Neural progenitor cell (in vitro differentiated cells): ENCODE data around the gene TMEM107. TPM values are rescaled to one million over a fixed set of nuclear protein-coding genes. Genes with fewer than 3 reads are reported as not detected.

Experiments
- DNase-seq: peaks from one replicate; pipeline ENCODE4 v3.0.0-alpha.2; 2016; ENCODE audit warnings: low spot score
- H2AFZ ChIP-seq: fragments of 200-600 bp; sonication (generic); replicated peaks from 2 replicates; pipeline ENCODE4 v1.6.1; 2016; ENCODE audit warnings: antibody characterized with exemption
- H3F3A ChIP-seq: fragments of 200-600 bp; sonication (generic); 2 replicates; pipeline ENCODE4 v1.6.1; 2016; ENCODE audit warnings: antibody characterized with exemption, low read depth
- H3K27ac ChIP-seq: fragments of 200-600 bp; sonication (generic); 2 replicates; pipeline ENCODE4 v1.5.1; 2016; ENCODE audit warnings: mild to moderate bottlenecking
- H3K27me3 ChIP-seq: fragments of 200-600 bp; sonication (generic); 2 replicates; pipeline ENCODE4 v1.6.1; 2016; ENCODE audit warnings: mild to moderate bottlenecking, moderate library complexity
- H3K36me3 ChIP-seq: fragments of 200-600 bp; sonication (generic); 2 replicates; pipeline ENCODE4 v1.5.1; 2016
- H3K4me1 ChIP-seq: fragments of 200-600 bp; sonication (generic); 2 replicates; pipeline ENCODE4 v1.6.1; 2016; ENCODE audit warnings: mixed run types
- H3K4me2 ChIP-seq: fragments of 200-600 bp; sonication (generic); 2 replicates; pipeline ENCODE4 v1.6.1; 2016
- H3K4me3 ChIP-seq: fragments of 200-600 bp; sonication (generic); 2 replicates; pipeline ENCODE4 v1.5.1; 2016
- H3K79me2 ChIP-seq: fragments of 200-600 bp; sonication (generic); 2 replicates; pipeline ENCODE4 v1.6.1; 2016; ENCODE audit warnings: low read depth
- H3K9ac ChIP-seq: fragments of 200-600 bp; sonication (generic); 2 replicates; pipeline ENCODE4 v1.6.1; 2016
- H3K9me3 ChIP-seq: fragments of 200-600 bp; sonication (generic); 2 replicates; pipeline ENCODE4 v1.5.1; 2016; ENCODE audit warnings: low read depth
- H4K20me1 ChIP-seq: fragments of 200-600 bp; sonication (generic); 2 replicates; pipeline ENCODE4 v1.6.1; 2016; ENCODE audit warnings: low read depth
- H3K27ac Mint-ChIP-seq: 3 replicates; pipeline ENCODE4 v1.8.0; 2021; ENCODE audit warnings: mixed read lengths
- H3K27me3 Mint-ChIP-seq: 2 replicates; pipeline ENCODE4 v1.8.0; 2022; ENCODE audit warnings: low read depth, mild to moderate bottlenecking, inconsistent platforms, moderate library complexity, mixed read lengths; ENCODE audit not compliant: insufficient read depth
- H3K36me3 Mint-ChIP-seq: 3 replicates; pipeline ENCODE4 v1.8.0; 2021; ENCODE audit warnings: mixed read lengths
- H3K4me1 Mint-ChIP-seq: 3 replicates; pipeline ENCODE4 v1.8.0; 2021; ENCODE audit warnings: mixed read lengths
- H3K4me3 Mint-ChIP-seq: 3 replicates; pipeline ENCODE4 v1.8.0; 2021; ENCODE audit warnings: mild to moderate bottlenecking, moderate library complexity, mixed read lengths
- H3K9me3 Mint-ChIP-seq: 3 replicates; pipeline ENCODE4 v1.8.0; 2020; ENCODE audit warnings: mixed read lengths
- EZH2 ChIP-seq: fragments of 200-600 bp; sonication (generic); IDR thresholded peaks from 2 replicates; pipeline ENCODE4 v1.6.1; 2017; ENCODE audit warnings: antibody characterized with exemption, mild to moderate bottlenecking, moderate library complexity
- EZH2phosphoT487 ChIP-seq: fragments of 200-600 bp; sonication (generic); IDR thresholded peaks from 2 replicates; pipeline ENCODE4 v1.6.1; 2017; ENCODE audit warnings: antibody characterized with exemption
- total RNA-seq: library from RNA; depleted of rRNA; stranded (reverse); fragments of >200 nt; gene quantifications from 2 replicates; pipeline ENCODE4 v1.2.3, GENCODE V29; 2015; ENCODE audit warnings: low replicate concordance
- TF ChIP-seq, protein P1 (sequence below): fragments of 200-600 bp; sonication (generic); IDR thresholded peaks from 2 replicates; pipeline ENCODE4 v1.5.1; 2017; ENCODE audit warnings: antibody characterized with exemption, mild to moderate bottlenecking

Gene TMEM107
- total RNA-seq, 1 donor from 2014 or later: 26.0 TPM

DNA sequence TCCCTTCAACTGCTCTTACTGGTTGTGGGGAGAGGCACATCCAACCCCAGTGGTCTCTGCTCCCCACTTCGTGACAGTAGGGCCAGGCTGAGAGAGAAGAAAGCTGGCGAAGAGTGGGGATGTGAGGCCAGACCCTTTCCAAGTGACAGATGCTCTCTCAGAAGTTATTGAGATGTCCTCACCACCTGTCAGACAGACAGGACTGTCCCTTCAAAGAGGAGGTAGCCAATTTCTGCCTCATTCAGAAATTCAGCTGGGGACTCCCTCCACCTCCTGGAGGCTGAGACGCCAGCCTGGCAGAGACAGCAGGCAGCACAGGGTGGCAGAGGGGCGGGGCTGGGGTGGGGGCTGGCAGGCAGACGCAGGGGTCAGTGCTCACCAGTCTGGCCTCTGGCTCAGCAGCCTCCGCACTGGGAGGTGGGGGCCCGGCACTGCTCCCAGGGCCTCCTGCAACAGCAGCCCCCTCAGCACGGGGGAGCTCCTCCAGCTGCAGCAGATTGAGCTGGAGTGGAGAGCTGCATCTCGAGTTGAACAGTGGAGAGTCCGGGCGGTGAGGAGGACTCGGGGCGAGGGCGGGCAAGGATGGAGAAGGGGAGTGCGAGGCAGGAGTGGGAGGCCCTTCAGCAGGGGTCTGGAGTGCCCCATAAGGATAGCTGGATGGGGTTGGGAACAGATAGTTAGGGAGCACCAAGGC lies 33.1 kb downstream of the TMEM107 start:
- Histone ChIP-seq H3K79me2 (no peaks in the 10 kb centered on the region), H3K4me1 (no peaks in the 10 kb centered on the region), H3K4me2 (no peak overlapping the region), H3K9me3 (no peaks in the 10 kb centered on the region), H3F3A (peaks cover 18% of the 10 kb centered on the region), H2AFZ (no peak overlapping the region), H3K27me3 (no peaks in the 10 kb centered on the region), H3K4me3 (no peak overlapping the region), H3K27ac (no peak overlapping the region), H3K36me3 (no peaks in the 10 kb centered on the region), H3K9ac (no peak overlapping the region), H4K20me1 (peaks cover 7% of the 10 kb centered on the region)
- H3K27ac Mint-ChIP-seq: no peak overlapping the region
- H3K9me3 Mint-ChIP-seq: no peaks in the 10 kb centered on the region
- H3K4me1 Mint-ChIP-seq: no peaks in the 10 kb centered on the region
- H3K4me3 Mint-ChIP-seq: no peak overlapping the region
- H3K27me3 Mint-ChIP-seq: peaks cover 5% of the 10 kb centered on the region
- H3K36me3 Mint-ChIP-seq: peaks cover 24% of the 10 kb centered on the region
- no peak for TF ChIP-seq EZH2phosphoT487
- TF ChIP-seq EZH2: no peak
- TF ChIP-seq, protein P1, sequence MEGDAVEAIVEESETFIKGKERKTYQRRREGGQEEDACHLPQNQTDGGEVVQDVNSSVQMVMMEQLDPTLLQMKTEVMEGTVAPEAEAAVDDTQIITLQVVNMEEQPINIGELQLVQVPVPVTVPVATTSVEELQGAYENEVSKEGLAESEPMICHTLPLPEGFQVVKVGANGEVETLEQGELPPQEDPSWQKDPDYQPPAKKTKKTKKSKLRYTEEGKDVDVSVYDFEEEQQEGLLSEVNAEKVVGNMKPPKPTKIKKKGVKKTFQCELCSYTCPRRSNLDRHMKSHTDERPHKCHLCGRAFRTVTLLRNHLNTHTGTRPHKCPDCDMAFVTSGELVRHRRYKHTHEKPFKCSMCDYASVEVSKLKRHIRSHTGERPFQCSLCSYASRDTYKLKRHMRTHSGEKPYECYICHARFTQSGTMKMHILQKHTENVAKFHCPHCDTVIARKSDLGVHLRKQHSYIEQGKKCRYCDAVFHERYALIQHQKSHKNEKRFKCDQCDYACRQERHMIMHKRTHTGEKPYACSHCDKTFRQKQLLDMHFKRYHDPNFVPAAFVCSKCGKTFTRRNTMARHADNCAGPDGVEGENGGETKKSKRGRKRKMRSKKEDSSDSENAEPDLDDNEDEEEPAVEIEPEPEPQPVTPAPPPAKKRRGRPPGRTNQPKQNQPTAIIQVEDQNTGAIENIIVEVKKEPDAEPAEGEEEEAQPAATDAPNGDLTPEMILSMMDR: no peak
- no peak for DNase-seq

DNA sequence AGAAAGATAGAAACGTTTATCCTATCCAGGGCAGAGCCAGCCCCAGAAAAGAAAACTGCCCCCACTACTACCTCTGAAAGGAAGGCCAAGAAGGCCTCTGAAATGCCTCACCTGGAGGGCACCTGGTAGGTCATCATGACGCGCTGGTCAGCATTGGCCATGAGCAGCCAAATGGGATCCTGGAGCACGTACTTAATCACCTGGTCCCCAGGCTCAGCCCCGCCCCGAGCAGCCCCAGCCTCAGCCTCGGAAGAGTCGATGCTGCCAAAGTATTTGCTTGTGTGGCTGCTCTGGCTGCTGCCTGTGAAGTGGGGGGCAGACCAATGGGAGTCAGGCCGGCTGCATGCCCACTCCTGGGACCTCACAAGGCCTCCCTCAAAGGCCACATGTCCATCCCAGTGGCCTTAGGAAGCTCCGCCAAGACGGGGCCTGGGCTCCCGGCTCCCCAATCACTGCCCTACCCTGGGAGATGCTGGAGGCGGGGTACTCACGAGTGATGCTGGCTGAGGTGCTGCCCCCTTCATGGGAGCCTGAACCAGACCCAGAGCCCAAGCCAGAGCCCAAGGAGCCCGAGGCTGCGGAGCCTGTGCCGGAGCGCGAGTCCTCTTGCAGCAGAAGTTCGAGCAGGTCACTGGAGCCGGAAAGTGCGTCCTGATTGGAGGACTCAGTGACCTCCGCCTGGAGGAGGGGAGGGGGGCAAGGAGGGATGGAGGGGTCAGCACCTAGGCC lies 33.9 kb downstream of the TMEM107 start:
- Histone ChIP-seq H3K4me2 (no peak overlapping the region), H3K9me3 (no peaks in the 10 kb centered on the region), H3K27me3 (peaks cover 5% of the 10 kb centered on the region), H3K9ac (no peak overlapping the region), H3K27ac (no peak overlapping the region), H3K4me3 (no peak overlapping the region), H3F3A (peaks cover 25% of the 10 kb centered on the region), H4K20me1 (peaks cover 7% of the 10 kb centered on the region), H2AFZ (no peak overlapping the region), H3K4me1 (no peaks in the 10 kb centered on the region), H3K79me2 (no peaks in the 10 kb centered on the region), H3K36me3 (no peaks in the 10 kb centered on the region)
- TF ChIP-seq EZH2: no peak
- no peak for TF ChIP-seq EZH2phosphoT487
- H3K9me3 Mint-ChIP-seq: no peaks in the 10 kb centered on the region
- H3K27me3 Mint-ChIP-seq: peaks cover 5% of the 10 kb centered on the region
- H3K4me3 Mint-ChIP-seq: peak overlapping the region; percentile 27
- peaks cover 24% of the 10 kb centered on the region for H3K36me3 Mint-ChIP-seq
- no peaks in the 10 kb centered on the region for H3K4me1 Mint-ChIP-seq
- no peak overlapping the region for H3K27ac Mint-ChIP-seq
- DNase-seq: no peak

DNA sequence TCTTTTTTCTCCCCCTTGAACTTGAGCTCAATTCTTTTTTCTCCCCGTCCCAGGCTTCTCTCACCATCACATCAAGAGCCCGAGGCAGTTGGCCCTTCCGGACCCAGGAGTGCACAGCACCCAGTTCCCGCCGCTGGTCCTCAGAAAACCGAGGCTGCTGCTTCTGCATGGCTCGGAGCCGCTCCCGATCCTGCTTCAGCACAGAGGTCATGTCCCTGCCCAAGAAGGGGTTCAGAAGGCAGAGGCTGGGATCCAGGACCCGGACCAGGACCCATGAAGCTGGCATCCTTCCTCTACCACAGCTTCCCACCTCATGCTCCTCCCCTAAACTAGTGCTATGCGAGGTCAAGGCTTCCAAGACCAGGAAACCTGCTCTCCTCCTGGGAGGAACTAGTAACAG lies 34.4 kb downstream of the TMEM107 start:
- no peaks in the 10 kb centered on the region for H3K36me3 ChIP-seq
- Mint-ChIP-seq H3K27ac (no peak overlapping the region), H3K4me3 (peak overlapping the region; percentile 27), H3K4me1 (peaks cover 1% of the 10 kb centered on the region), H3K27me3 (peaks cover 7% of the 10 kb centered on the region), H3K9me3 (no peaks in the 10 kb centered on the region), H3K36me3 (peaks cover 21% of the 10 kb centered on the region)
- H4K20me1 ChIP-seq: peaks cover 7% of the 10 kb centered on the region
- TF ChIP-seq EZH2: no peak
- no peak for TF ChIP-seq EZH2phosphoT487
- TF ChIP-seq, protein P1: no peak
- H3K4me3 ChIP-seq: no peak overlapping the region
- H3K4me1 ChIP-seq: no peaks in the 10 kb centered on the region
- H2AFZ ChIP-seq: no peak overlapping the region
- H3K9ac ChIP-seq: no peak overlapping the region
- H3F3A ChIP-seq: peaks cover 27% of the 10 kb centered on the region
- no peak overlapping the region for H3K27ac ChIP-seq
- H3K9me3 ChIP-seq: no peaks in the 10 kb centered on the region
- H3K27me3 ChIP-seq: peaks cover 11% of the 10 kb centered on the region
- DNase-seq: no peak
- H3K79me2 ChIP-seq: no peaks in the 10 kb centered on the region
- H3K4me2 ChIP-seq: no peak overlapping the region

DNA sequence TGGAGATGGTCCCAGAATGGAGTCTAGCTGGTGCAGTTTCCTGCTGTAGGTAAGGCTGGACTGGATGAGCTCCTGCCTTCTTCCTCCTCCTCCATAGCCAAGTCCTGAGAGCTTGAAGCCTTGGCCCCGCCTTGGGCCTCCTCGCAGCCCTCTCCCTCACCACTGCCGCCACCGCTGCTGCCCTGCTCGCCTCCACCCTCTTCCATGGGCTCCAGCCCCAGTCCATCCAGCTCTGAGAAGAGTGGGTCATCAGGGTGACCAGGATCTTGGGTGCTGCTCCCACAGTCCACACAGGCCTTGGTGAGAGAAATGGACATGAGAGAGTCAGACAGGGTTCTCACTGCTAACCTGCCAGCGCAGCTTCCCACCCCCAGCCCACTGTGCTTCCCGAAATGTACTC lies 35.1 kb downstream of the TMEM107 start:
- Histone ChIP-seq H3K79me2 (no peaks in the 10 kb centered on the region), H3K36me3 (no peaks in the 10 kb centered on the region), H3F3A (peaks cover 27% of the 10 kb centered on the region), H3K9me3 (no peaks in the 10 kb centered on the region), H3K9ac (no peak overlapping the region), H2AFZ (no peak overlapping the region), H3K4me3 (no peak overlapping the region), H3K4me2 (no peak overlapping the region), H3K4me1 (no peaks in the 10 kb centered on the region), H3K27ac (no peak overlapping the region), H4K20me1 (peaks cover 7% of the 10 kb centered on the region), H3K27me3 (peaks cover 16% of the 10 kb centered on the region)
- Mint-ChIP-seq H3K9me3 (no peaks in the 10 kb centered on the region), H3K27me3 (peaks cover 5% of the 10 kb centered on the region), H3K4me3 (peak overlapping the region; percentile 27), H3K4me1 (peaks cover 3% of the 10 kb centered on the region), H3K36me3 (peaks cover 15% of the 10 kb centered on the region), H3K27ac (no peak overlapping the region)
- TF ChIP-seq EZH2phosphoT487 (no peak), EZH2 (no peak)
- TF ChIP-seq, protein P1: no peak
- DNase-seq: no peak
